ENCODE results near the gene MAD1L1.

Gene MAD1L1

GRCh38 chr7:2112261-2113198, 120.2 kb downstream of the MAD1L1 start:
- Histone ChIP-seq H3K9ac (ENCODE audit: low read depth in 1 of 2, low read length in 2 of 2) (no peak overlapping the region), H3K9me3 (ENCODE audit: control insufficient read depth in 2 of 2, low read length in 2 of 2) (no peaks in the 10 kb centered on the region), H3K4me1 (ENCODE audit: control insufficient read depth in 2 of 2, insufficient read depth in 2 of 2, low read length in 2 of 2) (peaks cover 3 to 4% of the 10 kb centered on the region in 2 donors), H3K36me3 (ENCODE audit: control insufficient read depth in 2 of 2, insufficient read depth in 2 of 2, low read length in 2 of 2) (peaks cover 0 to 2% of the 10 kb centered on the region in 2 donors), H3K4me3 (ENCODE audit: low read length in 2 of 2) (no peak overlapping the region), H3K27me3 (ENCODE audit: control insufficient read depth in 2 of 2, insufficient read depth in 2 of 2, low read length in 2 of 2) (no peaks in the 10 kb centered on the region), H3K27ac (ENCODE audit: low read depth in 2 of 2, low read length in 2 of 2) (no peak overlapping the region)

- Histone ChIP-seq H3K9me3 (ENCODE audit: control insufficient read depth in 2 of 2, low read length in 2 of 2) (no peaks in the 10 kb centered on the region), H3K27me3 (ENCODE audit: control insufficient read depth in 2 of 2, insufficient read depth in 2 of 2, low read length in 2 of 2) (no peaks in the 10 kb centered on the region), H3K36me3 (ENCODE audit: control insufficient read depth in 2 of 2, insufficient read depth in 2 of 2, low read length in 2 of 2) (peaks cover 0 to 2% of the 10 kb centered on the region in 2 donors), H3K4me3 (ENCODE audit: low read length in 2 of 2) (no peak overlapping the region), H3K27ac (ENCODE audit: low read depth in 2 of 2, low read length in 2 of 2) (no peak overlapping the region), H3K4me1 (ENCODE audit: control insufficient read depth in 2 of 2, insufficient read depth in 2 of 2, low read length in 2 of 2) (peaks cover 3 to 4% of the 10 kb centered on the region in 2 donors), H3K9ac (ENCODE audit: low read depth in 1 of 2, low read length in 2 of 2) (no peak overlapping the region)
Measured at GRCh38 chr7:2111568-2111967, 121.2 kb downstream of the MAD1L1 start.

GRCh38 chr7:2110610-2111396, 121.9 kb downstream of the MAD1L1 start:
- H3K36me3 ChIP-seq (ENCODE audit: control insufficient read depth in 2 of 2, insufficient read depth in 2 of 2, low read length in 2 of 2), result peaks cover 0 to 2% of the 10 kb centered on the region in 2 donors
- no peaks in the 10 kb centered on the region for H3K9me3 ChIP-seq (ENCODE audit: control insufficient read depth in 2 of 2, low read length in 2 of 2)
- no peak overlapping the region for H3K9ac ChIP-seq (ENCODE audit: low read depth in 1 of 2, low read length in 2 of 2)
- no peak overlapping the region for H3K27ac ChIP-seq (ENCODE audit: low read depth in 2 of 2, low read length in 2 of 2)
- peak overlapping the region in 1 of 2 donors; percentile 32 for H3K4me3 ChIP-seq (ENCODE audit: low read length in 2 of 2)
- no peaks in the 10 kb centered on the region for H3K27me3 ChIP-seq (ENCODE audit: control insufficient read depth in 2 of 2, insufficient read depth in 2 of 2, low read length in 2 of 2)
- H3K4me1 ChIP-seq (ENCODE audit: control insufficient read depth in 2 of 2, insufficient read depth in 2 of 2, low read length in 2 of 2), result peaks cover 3 to 4% of the 10 kb centered on the region in 2 donors

GRCh38 chr7:2109936-2110609, 122.7 kb downstream of the MAD1L1 start:
- Histone ChIP-seq H3K36me3 (ENCODE audit: control insufficient read depth in 2 of 2, insufficient read depth in 2 of 2, low read length in 2 of 2) (peaks cover 0 to 2% of the 10 kb centered on the region in 2 donors), H3K9ac (ENCODE audit: low read depth in 1 of 2, low read length in 2 of 2) (no peak overlapping the region), H3K27me3 (ENCODE audit: control insufficient read depth in 2 of 2, insufficient read depth in 2 of 2, low read length in 2 of 2) (no peaks in the 10 kb centered on the region), H3K4me1 (ENCODE audit: control insufficient read depth in 2 of 2, insufficient read depth in 2 of 2, low read length in 2 of 2) (peaks cover 3 to 4% of the 10 kb centered on the region in 2 donors), H3K4me3 (ENCODE audit: low read length in 2 of 2) (no peak overlapping the region), H3K27ac (ENCODE audit: low read depth in 2 of 2, low read length in 2 of 2) (no peak overlapping the region), H3K9me3 (ENCODE audit: control insufficient read depth in 2 of 2, low read length in 2 of 2) (no peaks in the 10 kb centered on the region)

- Histone ChIP-seq H3K4me1 (ENCODE audit: control insufficient read depth in 2 of 2, insufficient read depth in 2 of 2, low read length in 2 of 2) (peaks cover 3 to 6% of the 10 kb centered on the region in 2 donors), H3K36me3 (ENCODE audit: control insufficient read depth in 2 of 2, insufficient read depth in 2 of 2, low read length in 2 of 2) (peaks cover 0 to 2% of the 10 kb centered on the region in 2 donors), H3K27me3 (ENCODE audit: control insufficient read depth in 2 of 2, insufficient read depth in 2 of 2, low read length in 2 of 2) (no peaks in the 10 kb centered on the region), H3K9me3 (ENCODE audit: control insufficient read depth in 2 of 2, low read length in 2 of 2) (no peaks in the 10 kb centered on the region), H3K4me3 (ENCODE audit: low read length in 2 of 2) (no peak overlapping the region), H3K27ac (ENCODE audit: low read depth in 2 of 2, low read length in 2 of 2) (no peak overlapping the region), H3K9ac (ENCODE audit: low read depth in 1 of 2, low read length in 2 of 2) (no peak overlapping the region)
Measured at GRCh38 chr7:2109251-2109872, 123.4 kb downstream of the MAD1L1 start.

- no peak overlapping the region for H3K27ac ChIP-seq (ENCODE audit: low read depth in 2 of 2, low read length in 2 of 2)
- no peaks in the 10 kb centered on the region for H3K27me3 ChIP-seq (ENCODE audit: control insufficient read depth in 2 of 2, insufficient read depth in 2 of 2, low read length in 2 of 2)
- H3K9ac ChIP-seq (ENCODE audit: low read depth in 1 of 2, low read length in 2 of 2), result no peak overlapping the region
Measured at GRCh38 chr7:2108501-2109250, 124.1 kb downstream of the MAD1L1 start.

GRCh38 chr7:2108071-2108455, 124.7 kb downstream of the MAD1L1 start:
- Histone ChIP-seq H3K9me3 (ENCODE audit: control insufficient read depth in 2 of 2, low read length in 2 of 2) (no peaks in the 10 kb centered on the region), H3K4me3 (ENCODE audit: low read length in 2 of 2) (no peak overlapping the region), H3K4me1 (ENCODE audit: control insufficient read depth in 2 of 2, insufficient read depth in 2 of 2, low read length in 2 of 2) (peaks cover 3 to 6% of the 10 kb centered on the region in 2 donors), H3K36me3 (ENCODE audit: control insufficient read depth in 2 of 2, insufficient read depth in 2 of 2, low read length in 2 of 2) (no peaks in the 10 kb centered on the region), H3K9ac (ENCODE audit: low read depth in 1 of 2, low read length in 2 of 2) (no peak overlapping the region), H3K27me3 (ENCODE audit: control insufficient read depth in 2 of 2, insufficient read depth in 2 of 2, low read length in 2 of 2) (no peaks in the 10 kb centered on the region), H3K27ac (ENCODE audit: low read depth in 2 of 2, low read length in 2 of 2) (no peak overlapping the region)

More at GRCh38 chr7:2108501-2109250, 124.1 kb downstream of the MAD1L1 start:
- H3K4me1 ChIP-seq (ENCODE audit: control insufficient read depth in 2 of 2, insufficient read depth in 2 of 2, low read length in 2 of 2), result peaks cover 3 to 6% of the 10 kb centered on the region in 2 donors
- H3K9me3 ChIP-seq (ENCODE audit: control insufficient read depth in 2 of 2, low read length in 2 of 2), result no peaks in the 10 kb centered on the region
- H3K4me3 ChIP-seq (ENCODE audit: low read length in 2 of 2), result no peak overlapping the region
- peaks cover 0 to under 1% of the 10 kb centered on the region in 2 donors for H3K36me3 ChIP-seq (ENCODE audit: control insufficient read depth in 2 of 2, insufficient read depth in 2 of 2, low read length in 2 of 2)

GRCh38 chr7:2107386-2108070, 125.2 kb downstream of the MAD1L1 start:
- Histone ChIP-seq H3K27me3 (ENCODE audit: control insufficient read depth in 2 of 2, insufficient read depth in 2 of 2, low read length in 2 of 2) (no peaks in the 10 kb centered on the region), H3K9ac (ENCODE audit: low read depth in 1 of 2, low read length in 2 of 2) (no peak overlapping the region), H3K4me1 (ENCODE audit: control insufficient read depth in 2 of 2, insufficient read depth in 2 of 2, low read length in 2 of 2) (peaks cover 3 to 6% of the 10 kb centered on the region in 2 donors), H3K27ac (ENCODE audit: low read depth in 2 of 2, low read length in 2 of 2) (no peak overlapping the region), H3K36me3 (ENCODE audit: control insufficient read depth in 2 of 2, insufficient read depth in 2 of 2, low read length in 2 of 2) (no peaks in the 10 kb centered on the region), H3K9me3 (ENCODE audit: control insufficient read depth in 2 of 2, low read length in 2 of 2) (no peaks in the 10 kb centered on the region), H3K4me3 (ENCODE audit: low read length in 2 of 2) (no peak overlapping the region)

GRCh38 chr7:2106924-2107323, 125.8 kb downstream of the MAD1L1 start:
- H3K36me3 ChIP-seq (ENCODE audit: control insufficient read depth in 2 of 2, insufficient read depth in 2 of 2, low read length in 2 of 2), result no peaks in the 10 kb centered on the region
- no peak overlapping the region for H3K4me3 ChIP-seq (ENCODE audit: low read length in 2 of 2)
- H3K27me3 ChIP-seq (ENCODE audit: control insufficient read depth in 2 of 2, insufficient read depth in 2 of 2, low read length in 2 of 2), result no peaks in the 10 kb centered on the region
- H3K9ac ChIP-seq (ENCODE audit: low read depth in 1 of 2, low read length in 2 of 2), result no peak overlapping the region
- H3K4me1 ChIP-seq (ENCODE audit: control insufficient read depth in 2 of 2, insufficient read depth in 2 of 2, low read length in 2 of 2), result peaks cover 3 to 6% of the 10 kb centered on the region in 2 donors
- H3K9me3 ChIP-seq (ENCODE audit: control insufficient read depth in 2 of 2, low read length in 2 of 2), result no peaks in the 10 kb centered on the region
- no peak overlapping the region for H3K27ac ChIP-seq (ENCODE audit: low read depth in 2 of 2, low read length in 2 of 2)

All from mucosa of rectum (tissue), 2 donors.